Amniotic stem cell (primary cell): Measurements from ENCODE around the gene CPTP.

Experiments used
- DNase-seq: peaks from one replicate; lab custom pipeline; 2025; lab: John Stamatoyannopoulos, UW

The CPTP gene

DNA sequence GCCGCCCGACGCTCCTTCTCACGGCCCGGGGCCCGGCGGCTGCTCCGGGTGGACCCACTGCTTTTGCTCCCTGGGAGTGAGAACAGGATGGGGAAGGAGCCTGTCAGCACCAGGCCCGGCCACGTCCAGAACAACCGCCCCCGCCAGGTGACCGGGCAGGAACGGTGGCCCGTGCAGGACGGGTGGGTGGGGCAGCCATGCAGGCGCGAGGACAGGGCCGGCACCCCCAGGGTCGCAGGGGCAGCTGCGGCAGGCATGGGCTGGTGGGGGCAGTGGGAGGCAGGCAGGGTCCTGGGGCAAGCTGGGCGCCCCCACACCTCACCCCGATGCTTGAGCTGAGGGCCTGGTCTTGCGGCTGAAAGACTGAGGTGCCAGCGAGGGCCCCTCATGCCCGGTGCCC is 11.8 kb downstream of the CPTP start:
- DNase-seq: no peak

DNA sequence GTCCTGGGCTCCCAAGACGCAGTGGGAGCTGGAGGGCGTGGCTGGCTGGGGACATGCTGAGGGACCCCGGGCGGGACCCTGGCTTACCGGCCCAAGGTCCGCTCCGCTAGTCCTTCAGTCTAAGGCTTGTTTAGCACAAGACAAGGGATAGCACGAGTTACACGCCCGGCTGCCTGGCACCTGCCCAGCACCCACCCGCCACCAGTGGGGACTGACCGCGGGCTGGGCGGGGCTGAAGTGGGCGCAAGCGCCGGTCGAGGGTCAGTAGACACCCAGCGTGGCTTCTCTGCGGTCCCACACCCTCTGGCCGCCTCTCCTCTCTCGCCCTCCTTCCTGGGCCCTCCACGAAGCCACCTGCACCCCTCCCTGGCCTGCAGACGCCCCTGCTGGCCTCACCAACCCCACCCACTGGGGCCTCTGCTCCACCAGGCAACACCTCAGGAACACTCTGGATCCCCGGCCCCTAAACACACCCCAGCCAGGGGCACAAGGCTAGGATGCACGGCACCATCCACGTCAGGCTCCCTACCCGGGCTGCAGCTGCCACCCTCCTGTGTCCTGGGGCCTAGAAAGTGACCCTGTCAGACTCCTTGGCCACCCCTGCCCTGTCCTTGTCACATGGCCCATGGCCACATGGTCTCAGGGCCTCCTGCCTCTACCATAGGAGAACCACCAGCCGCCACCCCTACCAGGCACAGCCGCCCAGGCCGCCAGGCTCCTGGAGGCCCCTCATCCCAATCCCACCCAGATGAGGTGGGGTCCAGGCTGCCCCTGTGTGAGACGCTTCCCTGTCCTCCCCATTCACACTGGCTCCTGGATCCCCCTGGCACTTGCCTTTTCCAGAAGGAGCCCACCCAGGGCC is 12.6 kb downstream of the CPTP start:
- no peak for DNase-seq

- DNase-seq: no peak
Observed at GRCh38 chr1:1337793-1338147, 13.2 kb downstream of the CPTP start.

GRCh38 chr1:1338278-1338677 is 13.7 kb downstream of the CPTP start:
- no peak for DNase-seq

DNA sequence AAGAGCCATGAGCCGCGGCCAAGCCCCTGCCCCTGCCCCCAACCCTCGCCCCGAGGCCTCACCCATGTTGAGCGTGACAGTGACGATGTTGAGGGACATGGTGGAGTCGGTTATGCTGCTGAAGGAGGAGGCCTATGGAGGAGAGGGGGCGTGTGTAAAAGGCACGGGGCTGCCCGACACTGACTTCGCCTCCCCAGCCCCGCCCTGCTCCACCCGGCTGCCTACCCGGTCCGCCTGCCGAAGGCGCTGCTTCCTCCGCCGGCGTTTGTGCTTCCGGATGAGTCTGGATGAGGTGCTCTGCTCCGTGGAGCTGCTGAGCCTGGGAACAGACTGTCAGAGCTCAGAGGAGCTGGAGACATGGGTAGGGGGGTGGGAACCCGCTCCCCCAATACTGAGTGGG is 15.6 kb downstream of the CPTP start:
- no peak for DNase-seq

GRCh38 chr1:1340791-1341548 is 16.4 kb downstream of the CPTP start:
- DNase-seq: no peak

DNA sequence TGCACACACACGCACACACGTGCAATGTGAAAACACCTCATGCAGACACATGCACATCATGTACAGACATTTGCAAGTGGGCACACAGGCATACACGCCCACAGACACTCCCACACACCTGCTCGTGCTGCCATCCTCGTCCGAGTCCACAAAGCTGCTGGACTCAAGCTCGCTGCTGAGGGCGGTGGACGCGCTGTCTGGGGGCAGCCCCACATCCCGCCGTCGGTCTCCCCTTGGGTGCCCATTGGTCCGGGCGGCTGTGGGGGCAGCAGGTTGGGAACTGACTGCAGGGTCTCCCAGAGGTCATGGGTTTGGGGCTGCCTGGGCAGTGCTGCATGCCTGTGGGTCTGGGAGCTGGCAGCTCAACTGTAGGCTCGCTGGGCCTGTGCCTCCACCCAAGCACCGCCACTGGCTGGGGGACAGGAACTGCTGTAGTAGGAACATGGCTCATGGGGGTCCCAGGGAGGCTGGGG is 17.0 kb downstream of the CPTP start:
- no peak for DNase-seq

DNA sequence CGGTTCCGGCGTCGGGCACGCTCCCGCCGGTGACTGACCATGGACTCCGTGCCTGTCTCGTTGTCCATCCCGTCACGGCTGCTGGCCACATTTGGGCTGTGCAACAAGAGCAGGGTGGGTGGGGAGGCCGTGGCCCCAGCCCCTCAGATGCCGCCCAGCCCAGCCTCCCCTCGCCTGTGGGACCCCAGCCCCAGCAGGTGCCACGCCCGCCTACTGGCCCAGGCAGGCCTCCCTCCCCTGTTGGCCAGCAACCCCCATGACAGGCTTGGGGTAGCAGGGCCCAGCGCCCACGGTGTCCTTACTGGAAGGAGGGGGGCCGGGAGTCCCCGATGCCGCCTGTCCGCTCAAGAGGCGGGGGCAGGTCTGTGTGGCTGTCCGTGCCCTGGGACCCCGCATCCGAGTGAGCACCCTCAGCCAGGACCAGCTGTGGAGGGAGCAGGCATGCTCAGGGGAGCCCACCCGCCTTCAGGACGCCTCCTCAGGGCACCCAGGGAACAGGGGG is 17.5 kb downstream of the CPTP start:
- DNase-seq: no peak

DNA sequence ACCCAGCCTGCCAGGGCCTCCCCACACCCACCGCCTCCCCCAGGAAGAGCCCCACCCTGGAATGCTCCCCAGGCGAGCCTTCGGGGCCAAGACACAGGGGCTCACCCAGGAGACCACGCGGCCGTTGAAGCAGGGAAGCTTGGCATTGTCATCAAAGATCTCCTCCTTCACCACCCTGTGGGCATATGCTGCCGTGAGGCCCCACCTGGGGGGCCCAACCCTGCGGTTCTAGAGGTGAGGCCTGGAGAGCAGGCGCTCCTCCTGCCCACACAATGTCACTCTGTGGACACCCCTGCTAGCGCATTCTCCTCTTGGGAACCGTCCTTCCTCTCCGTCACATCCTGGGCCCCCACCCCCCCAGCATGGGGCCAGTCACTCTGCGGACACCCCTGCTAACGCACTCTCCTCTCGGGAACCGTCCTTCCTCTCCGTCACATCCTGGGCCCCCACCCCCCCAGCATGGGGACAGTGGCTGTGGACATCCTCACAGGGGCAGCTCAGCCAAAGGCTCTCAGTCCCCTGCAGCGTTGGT is 18.0 kb downstream of the CPTP start:
- DNase-seq: no peak

- DNase-seq: no peak
Observed at GRCh38 chr1:1343811-1344421, 19.3 kb downstream of the CPTP start.

DNA sequence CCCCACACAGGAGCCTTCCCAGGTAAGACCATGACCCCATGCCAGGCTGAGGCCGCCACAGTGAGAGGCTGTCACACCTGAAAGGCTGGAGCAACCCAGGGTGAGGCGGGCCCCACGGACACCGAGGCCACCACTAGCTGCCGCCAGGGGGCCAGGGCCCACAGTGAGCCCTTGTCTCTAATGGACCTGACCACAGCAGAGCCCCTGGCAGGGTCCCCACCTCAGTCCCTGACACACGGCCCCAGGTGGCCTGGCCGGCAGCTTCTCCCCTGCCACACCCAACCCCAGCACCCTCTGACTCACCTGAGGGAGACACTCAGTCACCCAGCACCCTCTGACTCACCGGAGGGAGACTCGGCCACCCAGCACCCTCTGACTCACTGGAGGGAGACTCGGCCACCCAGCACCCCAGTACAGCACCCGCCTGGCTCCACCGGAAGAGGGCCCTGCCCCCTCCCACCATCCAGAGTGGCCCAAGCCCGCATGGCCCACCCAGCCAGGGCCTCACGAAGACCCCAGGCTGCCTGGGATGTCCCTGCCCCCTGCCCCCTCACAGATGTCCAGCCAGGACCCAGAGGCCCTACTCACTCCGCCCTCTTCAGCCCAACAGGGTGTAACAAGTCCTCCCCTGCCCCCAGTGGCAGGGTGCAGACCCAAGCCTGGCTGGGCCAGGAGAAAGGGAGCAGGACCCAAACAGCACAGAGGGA is 20.2 kb downstream of the CPTP start:
- peak; percentile 60 for DNase-seq

- no peak for DNase-seq
Observed at GRCh38 chr1:1345384-1345783, 20.8 kb downstream of the CPTP start.

- DNase-seq: no peak
Observed at GRCh38 chr1:1345860-1346500, 21.4 kb downstream of the CPTP start.

- DNase-seq: no peak
Observed at GRCh38 chr1:1346501-1346890, 21.9 kb downstream of the CPTP start.

DNA sequence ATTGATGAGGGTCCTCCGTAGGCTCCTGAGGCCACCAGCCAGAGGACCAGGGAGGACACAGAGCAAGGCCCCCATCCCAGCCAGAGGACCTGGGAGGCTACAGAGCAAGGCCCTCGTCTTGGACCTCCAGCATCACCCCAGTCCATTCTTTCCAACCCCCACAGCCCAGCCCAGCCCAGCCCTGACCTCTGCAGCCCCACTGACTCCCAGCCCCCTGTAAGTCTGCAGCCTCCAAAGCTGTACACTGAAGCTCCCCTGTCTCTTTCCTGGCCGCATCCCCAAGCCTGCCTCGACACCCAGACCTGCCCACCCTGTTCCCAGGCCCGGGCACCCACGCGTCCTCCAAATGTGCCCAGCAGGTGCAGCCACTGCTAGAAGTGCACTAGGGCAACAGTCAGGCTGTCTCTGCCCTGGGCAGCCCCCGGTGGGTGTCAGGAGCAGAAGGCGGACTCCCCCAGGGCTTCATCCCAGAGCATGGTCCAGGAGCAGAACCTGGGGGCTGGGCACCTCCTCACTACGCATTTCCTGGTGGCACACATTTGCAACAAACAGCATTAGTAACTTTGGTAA is 22.5 kb downstream of the CPTP start:
- DNase-seq: no peak

DNA sequence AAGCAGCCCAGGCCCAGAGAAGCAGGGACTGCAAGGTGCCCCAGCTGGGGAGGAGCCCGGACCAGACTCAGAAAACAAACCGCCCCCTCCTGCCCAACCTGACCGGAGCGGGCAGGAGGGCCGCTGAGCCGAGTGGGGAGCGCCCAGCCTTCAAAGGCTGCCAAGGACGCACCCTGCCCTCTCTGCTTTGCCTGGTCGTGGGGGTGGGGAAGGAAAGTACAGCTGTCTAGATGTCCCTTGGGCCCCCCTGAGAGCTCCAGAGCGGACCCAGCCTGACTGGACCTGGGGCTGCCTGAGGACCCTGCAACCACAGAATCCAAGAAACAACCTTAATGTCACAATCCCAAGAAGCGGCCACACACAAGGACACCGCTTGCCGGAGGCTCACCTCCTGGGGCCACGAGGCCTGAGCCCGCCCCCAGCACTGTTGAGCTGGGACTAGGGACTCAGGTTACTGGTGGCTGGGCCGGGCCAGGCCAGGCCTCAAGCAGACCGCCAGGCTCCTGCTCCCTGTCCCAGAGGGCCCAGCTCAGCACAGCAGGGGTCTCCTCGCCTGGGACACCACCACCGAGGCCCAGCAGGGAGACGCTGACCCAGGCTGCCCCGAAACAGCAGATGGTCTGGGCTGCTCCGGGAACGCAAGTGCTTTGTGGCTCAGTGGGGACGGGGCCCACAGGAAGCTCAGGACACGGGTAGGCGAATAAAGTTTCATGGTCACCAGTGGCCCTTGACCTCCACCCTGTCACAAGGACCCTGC is 23.2 kb downstream of the CPTP start:
- no peak for DNase-seq

- DNase-seq: no peak
Observed at GRCh38 chr1:1348420-1349255, 24.0 kb downstream of the CPTP start.

DNA sequence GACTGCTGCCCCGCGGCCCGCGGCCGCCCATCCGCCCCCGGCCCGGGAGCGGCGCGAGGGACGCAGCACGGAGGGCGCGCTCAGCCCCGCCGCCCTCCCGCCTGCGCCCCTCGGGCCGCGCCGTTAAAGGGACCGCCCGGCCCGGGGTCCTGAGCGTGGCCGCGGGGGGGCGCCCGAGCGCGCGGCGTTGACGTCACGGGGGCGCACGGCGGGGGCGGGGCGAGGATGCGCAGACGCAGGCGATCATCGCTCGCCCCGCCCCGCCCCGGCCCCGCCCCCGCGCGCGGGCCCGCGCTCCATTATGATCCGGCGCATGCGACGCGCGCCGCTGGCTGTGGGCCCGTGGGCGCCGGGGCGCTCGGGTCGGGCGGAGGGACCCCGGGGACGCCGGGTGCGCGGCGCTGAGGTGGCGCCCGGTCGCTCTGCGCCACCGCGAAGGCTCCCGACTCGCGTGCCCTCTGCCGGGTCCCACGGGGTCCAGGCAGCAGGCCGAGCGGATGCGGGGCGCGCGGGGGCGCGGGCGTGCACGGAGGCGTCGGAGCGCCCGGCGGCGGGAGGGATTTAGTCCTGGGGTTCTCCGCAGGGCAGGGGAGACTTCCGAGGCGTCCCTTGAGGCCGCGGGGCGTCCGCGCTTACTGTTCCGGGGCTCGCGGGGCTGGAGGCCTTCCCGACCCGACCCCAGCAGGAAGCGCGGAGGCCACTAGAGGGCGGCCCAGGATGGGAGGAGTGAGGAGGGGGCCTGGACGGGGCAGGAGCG is 24.8 kb downstream of the CPTP start, which contains the start of gene DVL1:
DVL1 (minus strand) TSS at position 163 of the 757 bp plus-strand sequence. CDS start 353 bp downstream, outside the sequence.
- peak; percentile 63 for DNase-seq
